AG04450 (cell line): Measurements from ENCODE around the gene GYG2. TPM values are rescaled to one million over a fixed set of nuclear protein-coding genes. Genes with fewer than 3 reads are reported as not detected.

Source experiments
- CTCF ChIA-PET: fragments of 300-600, 350-600 bp; formaldehyde crosslinking; extraction: SDS; loops from one replicate; lab custom pipeline; 2022; ENCODE audit warnings: antibody characterized with exemption, inconsistent platforms; lab: Charles Lee
- POLR2A ChIA-PET: fragments of 350-600 bp; formaldehyde crosslinking; extraction: SDS; loops from one replicate; lab custom pipeline; 2021; ENCODE audit warnings: antibody characterized with exemption, inconsistent platforms; lab: Yijun Ruan, JAX
- DNase-seq: peaks from one replicate; pipeline ENCODE4 v3.0.0-alpha.2; 2011; ENCODE audit warnings: low read depth, low spot score
- H3K27ac ChIP-seq: one replicate; pipeline ENCODE4 v1.5.1; 2012; ENCODE audit warnings: low read depth, low read length, control low read depth
- H3K27me3 ChIP-seq: one replicate; pipeline ENCODE4 v1.6.0; 2012; ENCODE audit warnings: low read length; ENCODE audit not compliant: control insufficient read depth, insufficient read depth
- H3K4me3 ChIP-seq: 2 replicates; pipeline ENCODE4 v1.5.1; 2011; ENCODE audit warnings: mild to moderate bottlenecking, low read depth, low read length, control low read depth
- H3K9me3 ChIP-seq: 2 replicates; pipeline ENCODE4 v1.5.1; 2012; ENCODE audit warnings: low read length; ENCODE audit not compliant: control insufficient read depth, insufficient read depth
- polyA plus RNA-seq: library from polyadenylated mRNA; depleted of rRNA; stranded (reverse); fragments of >200 nt; gene quantifications from 2 replicates; pipeline ENCODE4 v1.2.3, GENCODE V29; 2011
- TF ChIP-seq, protein P1 (sequence below): IDR thresholded peaks from 2 replicates; pipeline ENCODE4 v1.5.1; 2011; ENCODE audit warnings: low read depth, low read length, control low read depth, inconsistent platforms

GYG2 gene
- polyA plus RNA-seq, 1 experiment: 19.6 TPM

- H3K4me3 ChIP-seq: no peak overlapping the region
- no peaks in the 10 kb centered on the region; the same call in 1 of the 2 replicates for H3K9me3 ChIP-seq
- ChIA-PET POLR2A (no interaction called here), CTCF (no interaction called here)
- TF ChIP-seq, protein P1, sequence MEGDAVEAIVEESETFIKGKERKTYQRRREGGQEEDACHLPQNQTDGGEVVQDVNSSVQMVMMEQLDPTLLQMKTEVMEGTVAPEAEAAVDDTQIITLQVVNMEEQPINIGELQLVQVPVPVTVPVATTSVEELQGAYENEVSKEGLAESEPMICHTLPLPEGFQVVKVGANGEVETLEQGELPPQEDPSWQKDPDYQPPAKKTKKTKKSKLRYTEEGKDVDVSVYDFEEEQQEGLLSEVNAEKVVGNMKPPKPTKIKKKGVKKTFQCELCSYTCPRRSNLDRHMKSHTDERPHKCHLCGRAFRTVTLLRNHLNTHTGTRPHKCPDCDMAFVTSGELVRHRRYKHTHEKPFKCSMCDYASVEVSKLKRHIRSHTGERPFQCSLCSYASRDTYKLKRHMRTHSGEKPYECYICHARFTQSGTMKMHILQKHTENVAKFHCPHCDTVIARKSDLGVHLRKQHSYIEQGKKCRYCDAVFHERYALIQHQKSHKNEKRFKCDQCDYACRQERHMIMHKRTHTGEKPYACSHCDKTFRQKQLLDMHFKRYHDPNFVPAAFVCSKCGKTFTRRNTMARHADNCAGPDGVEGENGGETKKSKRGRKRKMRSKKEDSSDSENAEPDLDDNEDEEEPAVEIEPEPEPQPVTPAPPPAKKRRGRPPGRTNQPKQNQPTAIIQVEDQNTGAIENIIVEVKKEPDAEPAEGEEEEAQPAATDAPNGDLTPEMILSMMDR: no peak
- no peak overlapping the region for H3K27ac ChIP-seq
- H3K27me3 ChIP-seq: no peaks in the 10 kb centered on the region
- no peak for DNase-seq
Observed at GRCh38 chrX:2902841-2903240, 74.1 kb downstream of the GYG2 start.

GRCh38 chrX:2903366-2903765 is 74.6 kb downstream of the GYG2 start:
- ChIA-PET POLR2A (no interaction called here), CTCF (no interaction called here)
- Histone ChIP-seq H3K27me3 (no peaks in the 10 kb centered on the region), H3K9me3 (no peaks in the 10 kb centered on the region; the same call in 1 of the 2 replicates), H3K27ac (no peak overlapping the region), H3K4me3 (no peak overlapping the region)
- TF ChIP-seq, protein P1: peak; percentile 10; the same call in 1 of the 2 replicates
- no peak for DNase-seq

DNA sequence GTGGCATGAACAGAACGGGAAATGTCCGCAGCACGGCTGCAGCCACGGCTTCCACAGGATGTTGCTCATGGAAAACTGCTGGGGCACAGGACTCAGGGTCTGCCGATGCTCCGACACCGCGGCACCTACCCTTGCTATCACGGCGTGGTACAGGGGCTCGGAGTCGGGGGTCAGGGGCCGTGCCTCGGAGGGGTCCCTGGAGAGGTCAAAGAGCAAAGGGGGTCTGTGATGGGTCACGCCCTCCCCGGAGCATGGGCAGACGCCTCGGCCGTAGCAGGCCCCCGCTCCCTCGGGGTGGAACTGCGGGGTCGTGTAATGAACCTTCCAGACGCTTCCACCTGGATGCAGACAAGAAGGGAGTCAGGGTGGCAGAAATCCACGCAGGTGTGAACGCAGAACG is 78.6 kb downstream of the GYG2 start:
- TF ChIP-seq, protein P1: no peak
- no peaks in the 10 kb centered on the region for H3K27me3 ChIP-seq
- POLR2A ChIA-PET: no interaction called here

GRCh38 chrX:2908125-2908685 is 79.5 kb downstream of the GYG2 start:
- DNase-seq: no peak
- no peak overlapping the region for H3K4me3 ChIP-seq
- CTCF ChIA-PET: no interaction called here
- no peak overlapping the region for H3K27ac ChIP-seq
- no peaks in the 10 kb centered on the region for H3K27me3 ChIP-seq
- TF ChIP-seq, protein P1: no peak
- no peaks in the 10 kb centered on the region; the same call in 1 of the 2 replicates for H3K9me3 ChIP-seq
- POLR2A ChIA-PET: no interaction called here

More for the DNA sequence above, 78.6 kb downstream of the GYG2 start:
- Histone ChIP-seq H3K4me3 (no peak overlapping the region), H3K9me3 (no peaks in the 10 kb centered on the region; the same call in 1 of the 2 replicates), H3K27ac (no peak overlapping the region)
- no peak for DNase-seq
- CTCF ChIA-PET: no interaction called here

DNA sequence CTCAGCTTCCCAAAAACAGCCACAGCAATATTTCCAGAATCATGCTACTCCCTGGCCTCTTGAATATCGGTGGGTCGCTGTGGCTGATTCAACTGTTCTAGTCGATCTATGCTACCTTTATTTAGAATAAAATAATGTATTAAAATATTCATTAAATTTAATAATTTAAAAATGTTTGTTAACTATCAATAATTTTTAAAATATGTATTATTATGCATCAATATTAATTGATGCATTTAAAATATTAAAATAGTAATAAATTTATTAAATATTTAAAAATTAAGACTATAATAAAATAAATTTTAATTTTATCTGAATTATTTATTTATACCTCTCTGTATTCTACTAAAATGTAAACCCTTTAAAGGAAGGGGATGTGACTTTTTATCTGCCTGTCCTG is 81.4 kb downstream of the GYG2 start:
- no peak overlapping the region for H3K4me3 ChIP-seq
- DNase-seq: no peak
- H3K9me3 ChIP-seq: no peaks in the 10 kb centered on the region; the same call in 1 of the 2 replicates
- no peak overlapping the region for H3K27ac ChIP-seq
- CTCF ChIA-PET: no interaction called here
- TF ChIP-seq, protein P1: no peak
- no peaks in the 10 kb centered on the region for H3K27me3 ChIP-seq
- POLR2A ChIA-PET: no interaction called here
